Astrocyte (in vitro differentiated cells and primary cell): ENCODE data around the gene NSMCE1.

Experiments used
- EZH2 ChIP-seq: IDR thresholded peaks from 2 replicates; pipeline ENCODE4 v1.6.1; 2012; ENCODE audit warnings: mild to moderate bottlenecking, low read length, inconsistent platforms; ENCODE audit not compliant: insufficient read depth
- TF ChIP-seq, protein P1 (sequence below): IDR thresholded peaks from 2 replicates; pipeline ENCODE4 v1.5.1; 2011; ENCODE audit warnings: low read depth, mild to moderate bottlenecking, inconsistent platforms, low read length, moderate library complexity; ENCODE audit not compliant: insufficient read depth

DNA sequence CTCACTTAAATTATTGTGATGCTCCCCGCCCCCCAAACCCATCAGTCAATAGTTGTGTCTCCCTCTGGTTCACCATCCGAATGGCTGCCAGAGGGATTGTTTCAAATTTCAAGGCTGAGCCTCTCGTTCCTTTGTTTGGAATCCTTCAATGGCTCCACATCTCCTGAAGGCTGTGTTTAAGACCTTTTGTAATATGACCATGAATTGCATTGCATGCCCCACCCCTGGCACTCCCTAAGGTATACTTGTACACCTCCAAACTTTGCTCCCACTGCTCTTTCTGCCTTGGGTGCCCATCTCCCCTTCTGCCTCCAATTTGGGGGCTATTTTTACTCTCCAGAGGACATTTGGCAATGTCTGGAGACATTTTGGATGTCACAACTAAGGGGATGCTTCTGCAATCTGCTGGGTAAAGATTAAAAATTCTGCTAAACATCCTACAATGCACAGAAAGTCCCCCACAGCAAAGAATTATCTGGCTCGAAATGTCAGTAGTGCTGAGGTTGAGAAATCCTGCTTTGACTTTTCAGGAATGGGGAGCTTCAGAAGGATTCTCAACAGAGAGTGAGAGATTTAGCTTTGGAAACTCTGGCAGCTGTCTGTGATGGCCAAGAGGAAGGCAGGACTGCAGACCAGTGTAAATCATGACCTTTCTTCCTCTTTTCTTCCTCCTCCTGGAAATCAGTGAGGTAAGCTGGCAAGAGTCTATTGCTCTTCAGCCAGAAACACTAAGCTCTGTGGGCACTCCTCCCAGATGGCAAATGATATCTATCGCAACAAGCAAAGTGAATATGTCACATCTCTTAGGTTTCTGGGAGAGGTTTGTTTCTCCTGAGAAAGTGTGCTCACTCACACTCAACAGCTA lies 36.5 kb upstream of the NSMCE1 start:
- TF ChIP-seq EZH2: no peak
- TF ChIP-seq, protein P1, sequence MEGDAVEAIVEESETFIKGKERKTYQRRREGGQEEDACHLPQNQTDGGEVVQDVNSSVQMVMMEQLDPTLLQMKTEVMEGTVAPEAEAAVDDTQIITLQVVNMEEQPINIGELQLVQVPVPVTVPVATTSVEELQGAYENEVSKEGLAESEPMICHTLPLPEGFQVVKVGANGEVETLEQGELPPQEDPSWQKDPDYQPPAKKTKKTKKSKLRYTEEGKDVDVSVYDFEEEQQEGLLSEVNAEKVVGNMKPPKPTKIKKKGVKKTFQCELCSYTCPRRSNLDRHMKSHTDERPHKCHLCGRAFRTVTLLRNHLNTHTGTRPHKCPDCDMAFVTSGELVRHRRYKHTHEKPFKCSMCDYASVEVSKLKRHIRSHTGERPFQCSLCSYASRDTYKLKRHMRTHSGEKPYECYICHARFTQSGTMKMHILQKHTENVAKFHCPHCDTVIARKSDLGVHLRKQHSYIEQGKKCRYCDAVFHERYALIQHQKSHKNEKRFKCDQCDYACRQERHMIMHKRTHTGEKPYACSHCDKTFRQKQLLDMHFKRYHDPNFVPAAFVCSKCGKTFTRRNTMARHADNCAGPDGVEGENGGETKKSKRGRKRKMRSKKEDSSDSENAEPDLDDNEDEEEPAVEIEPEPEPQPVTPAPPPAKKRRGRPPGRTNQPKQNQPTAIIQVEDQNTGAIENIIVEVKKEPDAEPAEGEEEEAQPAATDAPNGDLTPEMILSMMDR: no peak
